Thyroid gland (tissue), 4 donors: Measurements from ENCODE around the gene FAM171A1. TPM values are rescaled to one million over a fixed set of nuclear protein-coding genes. Genes with fewer than 3 reads are reported as not detected.
"Not testable (repeated sequence)": the region's sequence is repeated elsewhere in the genome, so short reads cannot be mapped to it uniquely, and the experiment has no call there.

Experiments used
- DNase-seq, 2 donors: peaks; one replicate each; pipeline ENCODE4 v3.0.0-alpha.2; 2019
- H3K27ac ChIP-seq, 3 donors: fragments of 200-600 bp; sonication (generic); 1 replicate in 2 of 3; 2 replicates in 1 of 3; pipeline ENCODE4 v1.5.1; 2016 to 2019; ENCODE audit warnings: mild to moderate bottlenecking in 1 of 3, moderate library complexity in 1 of 3
- H3K27me3 ChIP-seq: fragments of 200-600 bp; sonication (generic); one replicate; pipeline ENCODE4 v1.5.1; 2019
- H3K36me3 ChIP-seq, 2 donors: fragments of 200-600 bp; sonication (generic); one replicate each; pipeline ENCODE4 v1.5.1; 2016 to 2019
- H3K4me1 ChIP-seq, 2 donors: fragments of 200-600 bp; sonication (generic); one replicate each; pipeline ENCODE4 v1.5.1; 2017 to 2019
- H3K4me3 ChIP-seq, 3 donors: fragments of 200-600 bp; sonication (generic); replicated peaks in 1 of 3; 1 replicate in 2 of 3; 2 replicates in 1 of 3; pipeline ENCODE4 v1.5.1; 2016; ENCODE audit warnings: mild to moderate bottlenecking in 1 of 3
- H3K9me3 ChIP-seq: fragments of 200-600 bp; sonication (generic); one replicate; pipeline ENCODE4 v1.5.1; 2017
- CTCF ChIP-seq, 6 experiments: fragments of 200-600 bp in 3 of 6; fragments of 450-650 bp in 3 of 6; sonication (generic) in 3 of 6; IDR thresholded peaks; one replicate each; pipeline ENCODE4 v1.5.1; 2016 to 2019; ENCODE audit warnings: antibody characterized with exemption in 6 of 6, mild to moderate bottlenecking in 2 of 6, inconsistent platforms in 1 of 6, moderate library complexity in 1 of 6
- POLR2A ChIP-seq, 2 donors: fragments of 450-650 bp; IDR thresholded peaks; one replicate each; pipeline ENCODE4 v1.6.1; 2017; ENCODE audit warnings: antibody characterized with exemption in 2 of 2, mild to moderate bottlenecking in 2 of 2, moderate library complexity in 1 of 2
- WGBS, 2 donors: methylation state at CpG; one replicate each; pipeline ENCODE4 v1.1.5; 2017; 5-methylcytosine and 5-hydroxymethylcytosine counted together
- intact Hi-C: fragments of 100-400 bp; cut with DNase I; formaldehyde crosslinking; loops from one replicate; pipeline ENCODE4 v1.15.1; 2023
- total RNA-seq, 4 donors: library from RNA; depleted of rRNA; stranded (reverse); fragments of >200 nt; gene quantifications; one replicate each; pipeline ENCODE4 v1.2.3, GENCODE V29; 2016

Gene FAM171A1
- total RNA-seq, 4 donors from 2014 or later, result 10.2 to 14.9 (median 13.3) TPM

DNA sequence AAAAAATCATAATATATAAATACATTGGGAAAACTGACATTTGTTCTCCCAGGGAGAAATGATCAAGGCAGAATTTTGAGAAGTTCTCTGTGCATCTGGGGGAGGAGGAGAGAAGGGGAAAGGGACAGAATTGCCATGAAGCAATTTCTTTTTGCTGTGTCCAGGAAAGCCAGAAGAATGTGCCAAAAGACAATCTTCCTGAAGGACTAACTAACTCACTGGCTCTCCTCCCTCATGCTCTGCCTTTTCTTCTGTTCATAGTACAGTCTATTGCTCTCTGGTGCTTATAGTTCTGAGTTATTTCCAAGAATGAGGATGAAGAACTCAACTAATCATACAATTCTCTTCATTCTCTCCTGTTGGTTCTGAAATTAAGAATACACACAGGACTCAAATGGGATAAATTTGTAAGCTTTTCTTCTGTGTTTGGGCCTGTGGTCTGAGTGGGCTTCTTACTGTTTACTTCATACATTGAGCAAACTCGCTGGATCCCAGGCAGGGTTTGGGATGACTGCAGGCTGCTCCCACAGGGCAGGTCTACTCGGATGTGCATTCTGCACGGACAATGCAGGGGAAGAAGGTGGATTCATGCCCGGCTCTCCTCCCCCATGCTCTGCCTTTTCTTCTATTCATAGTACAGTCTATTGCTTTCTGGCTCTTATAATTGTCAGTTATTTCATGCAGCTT, 22.2 kb upstream of the FAM171A1 start:
- Histone ChIP-seq H3K36me3 (no peaks in the 10 kb centered on the region), H3K27me3 (no peaks in the 10 kb centered on the region), H3K27ac (no peak overlapping the region), H3K9me3 (no peaks in the 10 kb centered on the region), H3K4me3 (no peak overlapping the region), H3K4me1 (no peaks in the 10 kb centered on the region)
- WGBS, 2 donors, result 58 to 79% methylated on average over 4 of the region's 4 CpGs
- TF ChIP-seq POLR2A (IDR thresholded peaks at IDR 0.05) (no peak), CTCF (IDR thresholded peaks at IDR 0.05) (no peak)
- no peak for DNase-seq
- intact Hi-C loops, result no loop called here

DNA sequence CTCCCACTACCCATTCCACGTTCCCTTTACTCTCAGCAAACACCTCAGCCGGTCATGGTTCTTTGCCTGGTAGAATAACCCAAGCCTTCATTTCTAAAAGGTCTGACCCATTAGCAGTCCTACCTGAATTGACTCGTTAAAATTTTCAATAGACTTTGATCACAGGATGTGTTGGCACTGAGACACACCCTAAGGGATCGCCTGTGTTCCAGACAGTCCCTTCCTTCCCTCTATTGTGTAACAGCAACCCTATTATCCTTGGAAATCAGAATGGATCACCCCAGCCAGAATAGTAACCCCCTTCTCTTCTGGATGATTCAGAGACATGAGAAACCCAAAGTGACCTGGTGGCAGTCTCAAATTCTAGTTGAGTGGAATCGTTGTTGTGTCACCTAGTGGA, 20.4 kb upstream of the FAM171A1 start:
- Histone ChIP-seq H3K27me3 (no peaks in the 10 kb centered on the region), H3K27ac (no peak overlapping the region), H3K36me3 (no peaks in the 10 kb centered on the region), H3K9me3 (no peaks in the 10 kb centered on the region), H3K4me1 (no peaks in the 10 kb centered on the region), H3K4me3 (no peak overlapping the region)
- 77 to 82% methylated on average over 5 of the region's 5 CpGs for WGBS, 2 donors
- no peak for TF ChIP-seq POLR2A (IDR thresholded peaks at IDR 0.05)
- TF ChIP-seq CTCF (IDR thresholded peaks at IDR 0.05), result no peak
- intact Hi-C loops, result no loop called here
- no peak for DNase-seq

DNA sequence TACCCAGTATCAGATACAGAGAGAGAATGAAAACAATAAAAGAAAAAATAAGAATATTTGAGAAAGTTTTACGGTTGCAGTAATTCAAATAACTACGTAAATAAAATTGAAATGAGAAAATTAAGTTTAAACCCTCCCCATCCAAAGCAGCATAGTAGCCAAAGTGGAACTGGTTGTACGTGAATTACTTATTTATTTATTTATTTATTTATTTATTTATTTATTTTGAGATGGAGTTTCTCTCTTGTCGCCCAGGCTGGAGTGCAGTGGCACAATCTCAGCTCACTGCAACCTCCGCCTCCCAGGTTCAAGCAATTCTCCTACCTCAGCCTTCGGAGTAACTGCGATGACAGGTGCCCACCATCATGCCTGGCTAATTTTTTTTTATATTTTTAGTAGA, 17.1 kb upstream of the FAM171A1 start:
- intact Hi-C loops, H3K4me3 ChIP-seq, H3K36me3 ChIP-seq, H3K9me3 ChIP-seq, H3K4me1 ChIP-seq, H3K27me3 ChIP-seq, DNase-seq, H3K27ac ChIP-seq: not testable (repeated sequence)
- 92 to 96% methylated on average over 7 of the region's 7 CpGs for WGBS, 2 donors

DNA sequence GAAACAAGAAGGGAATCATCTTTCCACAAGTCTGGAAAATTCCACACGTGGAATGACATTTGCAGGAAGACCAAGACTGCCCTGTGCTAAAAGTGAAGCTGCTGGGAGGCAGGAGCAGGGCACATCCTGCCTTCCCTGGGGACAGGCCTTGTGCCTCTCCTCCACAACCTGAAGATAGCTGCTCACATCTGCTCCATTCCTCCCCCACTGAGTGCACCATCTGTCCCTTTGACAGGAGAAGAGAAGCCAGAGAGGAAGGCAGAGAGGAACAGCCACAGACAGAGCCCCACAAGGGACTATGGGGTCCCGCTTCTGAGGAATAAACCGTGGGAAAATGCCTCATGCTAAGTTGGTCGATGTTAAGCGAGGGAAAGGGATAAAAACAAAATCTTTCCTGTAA, 15.9 kb upstream of the FAM171A1 start:
- no peak for DNase-seq
- 58 to 62% methylated on average over 5 of the region's 5 CpGs for WGBS, 2 donors
- Histone ChIP-seq H3K27ac (no peak overlapping the region), H3K4me3 (no peak overlapping the region), H3K4me1 (no peaks in the 10 kb centered on the region), H3K27me3 (no peaks in the 10 kb centered on the region), H3K36me3 (no peaks in the 10 kb centered on the region), H3K9me3 (no peaks in the 10 kb centered on the region)
- intact Hi-C loops, result no loop called here
- TF ChIP-seq POLR2A (IDR thresholded peaks at IDR 0.05) (no peak), CTCF (IDR thresholded peaks at IDR 0.05) (no peak)

- Histone ChIP-seq H3K27ac (no peak overlapping the region), H3K4me1 (no peaks in the 10 kb centered on the region), H3K9me3 (no peaks in the 10 kb centered on the region), H3K4me3 (no peak overlapping the region), H3K36me3 (no peaks in the 10 kb centered on the region), H3K27me3 (no peaks in the 10 kb centered on the region)
- no peak for DNase-seq
- intact Hi-C loops, result no loop called here
- 69 to 73% methylated on average over 17 of the region's 17 CpGs for WGBS, 2 donors
- TF ChIP-seq POLR2A (IDR thresholded peaks at IDR 0.05), result no peak
- no peak for TF ChIP-seq CTCF (IDR thresholded peaks at IDR 0.05)
These were observed 14.7 kb upstream of the FAM171A1 start for GRCh38 chr10:15385552-15386455.
